Effector CD8-positive, alpha-beta T cell (primary cell): ENCODE measurements around the gene RALB.

ENCODE experiments used
- DNase-seq: peaks from one replicate; lab custom pipeline; 2025; lab: John Stamatoyannopoulos, UW

RALB gene

DNA sequence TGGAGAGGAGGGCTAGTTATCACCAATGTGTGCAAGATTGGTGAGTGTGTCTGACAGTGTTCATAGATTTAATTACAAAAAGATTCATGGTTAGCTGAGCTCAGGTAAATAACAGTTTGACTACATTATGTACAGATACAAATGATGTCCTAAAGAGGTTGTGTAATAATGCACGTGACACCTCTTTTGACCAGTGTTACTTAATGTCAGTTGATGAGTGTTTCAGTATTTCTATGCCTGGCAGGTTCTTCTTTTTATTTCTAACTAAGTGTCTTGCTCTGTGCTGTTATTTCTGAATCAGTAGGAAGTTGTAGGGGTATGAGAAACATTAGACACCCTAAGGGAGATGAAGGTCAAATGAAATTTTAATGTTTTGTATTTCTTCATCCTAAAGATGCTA, 85.4 kb downstream of the RALB start:
- no peak for DNase-seq

- DNase-seq, result no peak
These were observed 89.3 kb downstream of the RALB start for GRCh38 chr2:120341977-120342376.

- DNase-seq, result no peak
These were observed 89.8 kb downstream of the RALB start for GRCh38 chr2:120342446-120342845.

DNA sequence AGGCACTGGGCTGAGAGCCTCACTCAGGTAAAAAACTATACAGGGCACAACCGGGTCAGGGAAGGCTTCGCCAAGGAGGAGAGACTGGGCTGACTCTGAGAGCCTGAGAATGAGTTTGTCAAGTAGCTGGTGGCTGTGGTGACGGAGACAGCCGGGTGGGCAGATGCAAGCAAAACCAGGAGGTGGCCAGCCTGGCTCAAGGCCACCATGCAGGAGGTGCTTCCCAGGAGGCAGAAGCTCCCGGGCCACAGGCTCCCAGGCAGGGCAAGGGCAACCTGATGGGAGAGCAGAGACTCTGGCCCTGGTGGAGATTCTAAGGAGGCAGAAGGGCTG, 90.4 kb downstream of the RALB start:
- DNase-seq, result no peak

- peak; percentile 13 for DNase-seq
These were observed 90.9 kb downstream of the RALB start for GRCh38 chr2:120343433-120344105.
